ENCODE data around the gene LRRN4CL. TPM values are rescaled to one million over a fixed set of nuclear protein-coding genes. Genes with fewer than 3 reads are reported as not detected.

The LRRN4CL gene
- total and polyA plus RNA-seq, 2 of the 4 experiments (the other 2 are of a cell fraction), result 0.36 to 0.84 TPM

- peak overlapping the region; percentile 37; the same call in 1 of the 3 replicates for H2BK15ac ChIP-seq (ENCODE audit: low read depth, low read length)
- peak overlapping the region; percentile 97 for H4K5ac ChIP-seq (ENCODE audit: low read depth, low read length)
- peaks cover 29 to 59% of the 10 kb centered on the region in 2 experiments for H3K79me1 ChIP-seq (ENCODE audit: low read depth in 1 of 2, low read length in 2 of 2)
- peak overlapping the region; percentile 98 for H3K23ac ChIP-seq (ENCODE audit: low read depth, low read length)
- H3K4me1 ChIP-seq (ENCODE audit: control insufficient read depth, insufficient read depth, low read length), result peaks cover 10% of the 10 kb centered on the region
- TF ChIP-seq RCOR1 (IDR thresholded peaks at IDR 0.05; ENCODE audit: insufficient replicate concordance, low read length) (peak; percentile 13), SMC3 (IDR thresholded peaks at IDR 0.05; ENCODE audit: low read depth, low read length) (no peak), CEBPB (IDR thresholded peaks at IDR 0.05; ENCODE audit: low read depth, low read length) (no peak)
- peaks cover 8% of the 10 kb centered on the region for H4K20me1 ChIP-seq (ENCODE audit: insufficient read depth, low read length)
- no peaks in the 10 kb centered on the region for H3K9me3 ChIP-seq (ENCODE audit: control insufficient read depth, insufficient read depth, low read length)
- DNase-seq, result no peak
- no peaks in the 10 kb centered on the region for H3K27me3 ChIP-seq (ENCODE audit: control insufficient read depth, insufficient read depth, low read length)
- dilution Hi-C loops (cut with HindIII; ENCODE audit: low sequenced_read_pairs, unreplicated experiment), result no loop called here
- H3K56ac ChIP-seq (ENCODE audit: extremely low read depth, insufficient read depth, low read length), result peak overlapping the region; percentile 92
- peak overlapping the region; percentile 74 for H3K4me3 ChIP-seq (ENCODE audit: insufficient read depth, low read depth, low read length)
- BruUV-seq (replicated peaks), result no TSS peak
- H3K4ac ChIP-seq (ENCODE audit: low read depth, low read length), result peak overlapping the region; percentile 93
- H4K91ac ChIP-seq (ENCODE audit: insufficient read depth, low read depth, low read length), result peak overlapping the region; percentile 89
- in situ Hi-C loops (cut with MboI; ENCODE audit: low sequenced_read_pairs), result no loop called here
- ChIA-PET POLR2A (ENCODE audit: unreplicated experiment) (interaction anchor here (0.5 to 1.4 kb wide), 2 partner anchors 18 to 30 kb away, joined by 5 to 17 read pairs; partner anchors contain the start of gene INTS5), CTCF (no interaction called here)
- intact Hi-C loops (cut with micrococcal nuclease), result loop anchor here (1.0 kb wide), 1 partner anchor 8 kb away; the partner anchor contains the start of gene UBXN1
- H2AK9ac ChIP-seq (replicated peaks; ENCODE audit: low read depth, low read length, poor library complexity), result peak overlapping the region; percentile 93
- H2AK5ac ChIP-seq (ENCODE audit: low read depth, low read length), result peak overlapping the region; percentile 74
- WGBS, 2 experiments (ENCODE audit: extremely low coverage in 2 of 2, insufficient read length in 1 of 2), result 2% methylated on average over 8 of the region's 17 CpGs; no CpG with 5 or more reads in 1 of the 2 experiments
- H3K36me3 ChIP-seq (ENCODE audit: control insufficient read depth, insufficient read depth, low read length), result peaks cover 16% of the 10 kb centered on the region
- H3K27ac ChIP-seq (ENCODE audit: insufficient read depth, low read length), result peak overlapping the region; percentile 96
- H3K14ac ChIP-seq (replicated peaks; ENCODE audit: low read depth, low read length), result peak overlapping the region; percentile 97
- peak overlapping the region; percentile 59; the same call in 1 of the 2 replicates for H2BK120ac ChIP-seq (ENCODE audit: low read depth, low read length)
- H4K8ac ChIP-seq (ENCODE audit: low read depth in 2 of 2, low read length in 2 of 2), result peak overlapping the region; percentile 91 to 98
- H3K18ac ChIP-seq (ENCODE audit: low read depth, low read length), result peak overlapping the region; percentile 66
- peaks cover 9% of the 10 kb centered on the region for H3K9me1 ChIP-seq (ENCODE audit: insufficient read depth, low read length)
- peak overlapping the region; percentile 98 for H2AFZ ChIP-seq (replicated peaks; ENCODE audit: low read length, poor library complexity)
- H3K9ac ChIP-seq (ENCODE audit: low read depth, low read length), result peak overlapping the region; percentile 95
- ATAC-seq (ENCODE audit: low read depth), result peak; percentile 31
- peak overlapping the region; percentile 96 for H3K4me2 ChIP-seq (ENCODE audit: low read depth, low read length)
- peak overlapping the region; percentile 68 for H2BK5ac ChIP-seq (ENCODE audit: low read depth, low read length, poor library complexity, severe bottlenecking)
- H2BK20ac ChIP-seq (ENCODE audit: low read depth, low read length), result no peak overlapping the region
Observed at GRCh38 chr11:62671236-62671607, 18.1 kb downstream of the LRRN4CL start.
